ENCODE data around the gene NHLRC4. TPM values are rescaled to one million over a fixed set of nuclear protein-coding genes. Genes with fewer than 3 reads are reported as not detected.

Gene NHLRC4
- total and polyA plus RNA-seq, 2 of the 8 experiments (the other 6 are each of a cell fraction or from before 2014, with no cell fraction given): 0.60 to 0.76 TPM

GRCh38 chr16:528111-529011 lies 38.4 kb upstream of the NHLRC4 start:
- peak overlapping the region; percentile 19 to 76 (median 64); a peak in 6 of 7 replicates for H3K9ac ChIP-seq (replicated peaks in 1 of 4; ENCODE audit: extremely low read depth in 1 of 4, low read depth in 3 of 4, low read length in 3 of 4)
- no peak overlapping the region for H2BK15ac ChIP-seq (ENCODE audit: low read length)
- WGBS, 2 experiments (ENCODE audit: extremely low coverage in 1 of 2, insufficient coverage in 1 of 2, insufficient read length in 1 of 2, insufficient replicate concordance in 2 of 2, low coverage in 1 of 2, low lambda C conversion rate in 2 of 2, missing lambda C conversion rate in 1 of 2): 19% methylated on average over 40 of the region's 55 CpGs; no CpG with 5 or more reads in 1 of the 2 experiments
- H3K4me2 ChIP-seq (ENCODE audit: insufficient read depth in 1 of 2, low read depth in 2 of 2, low read length in 2 of 2): peak overlapping the region; percentile 76 to 92
- H2BK120ac ChIP-seq (replicated peaks; ENCODE audit: low read depth, low read length): no peak overlapping the region
- H3K79me2 ChIP-seq (ENCODE audit: control insufficient read depth in 1 of 2, insufficient read depth in 2 of 2, low read length in 2 of 2): peaks cover 6 to 50% of the 10 kb centered on the region in 2 experiments; a peak in 3 of 4 replicates
- H2AFZ ChIP-seq (ENCODE audit: low read length): no peak overlapping the region
- no peak overlapping the region for H2AK5ac ChIP-seq (ENCODE audit: low read depth, low read length)
- H4K20me1 ChIP-seq (replicated peaks in 1 of 2; ENCODE audit: control insufficient read depth in 1 of 2, insufficient read depth in 2 of 2, low read length in 2 of 2): peaks cover 13 to 36% of the 10 kb centered on the region in 2 experiments
- no peak overlapping the region for H3K4ac ChIP-seq (replicated peaks; ENCODE audit: insufficient read length, low read depth, low read length)
- no peak for FAIRE-seq
- no peak overlapping the region for H3K18ac ChIP-seq (ENCODE audit: extremely low read depth, low read length)
- no peaks in the 10 kb centered on the region for H3K27me3 ChIP-seq (replicated peaks in 1 of 4; ENCODE audit: control insufficient read depth in 3 of 4, extremely low read depth in 1 of 4, insufficient read depth in 3 of 4, low read length in 3 of 4)
- peaks cover 0 to 21% (median 12%) of the 10 kb centered on the region in 4 experiments; a peak in 5 of 7 replicates for H3K4me1 ChIP-seq (replicated peaks in 1 of 4; ENCODE audit: control insufficient read depth in 3 of 4, insufficient read depth in 4 of 4, low read length in 3 of 4)
- peak overlapping the region; percentile 85; the same call in 1 of the 2 replicates for H4K8ac ChIP-seq (ENCODE audit: extremely low read depth, insufficient read depth, low read length)
- peaks cover 12% of the 10 kb centered on the region for H3K79me1 ChIP-seq (ENCODE audit: low read depth, low read length)
- H4K91ac ChIP-seq (replicated peaks; ENCODE audit: insufficient read length, low read length): peak overlapping the region; percentile 42
- no peaks in the 10 kb centered on the region for H3K36me3 ChIP-seq (ENCODE audit: control insufficient read depth in 2 of 4, insufficient read depth in 4 of 4, low read length in 3 of 4)
- DNase-seq (ENCODE audit: low read depth in 1 of 2, low spot score in 2 of 2): no peak
- ChIA-PET POLR2A (ENCODE audit: partially characterized antibody) (interaction anchor here (0.9 to 1.7 kb wide), 9 partner anchors 10 to 128 kb away, joined by 3 to 8 read pairs (median 4); partner anchors contain the start of gene WFIKKN1), CTCF (ENCODE audit: partially characterized antibody) (interaction anchor here (0.6 to 1.6 kb wide), 3 partner anchors 8 to 166 kb away, joined by 3 to 7 read pairs (median 5); no protein-coding TSS in a partner anchor)
- H3K27ac ChIP-seq (ENCODE audit: low read depth, low read length): no peak overlapping the region
- no peak overlapping the region for H3K23ac ChIP-seq (ENCODE audit: insufficient read length)
- no peak overlapping the region for H2BK12ac ChIP-seq (ENCODE audit: low read depth, low read length)
- H3K14ac ChIP-seq (ENCODE audit: insufficient read length): no peak overlapping the region
- H3K23me2 ChIP-seq (ENCODE audit: low read depth, low read length): peaks cover 7% of the 10 kb centered on the region; the same call in 1 of the 2 replicates
- H2BK20ac ChIP-seq (ENCODE audit: low read length): no peak overlapping the region
- peak overlapping the region; percentile 79 to 91 (median 82) for H3K4me3 ChIP-seq (ENCODE audit: extremely low read depth in 1 of 4, insufficient read depth in 2 of 4, low read depth in 3 of 4, low read length in 4 of 4)
- H3K9me3 ChIP-seq (ENCODE audit: insufficient read depth in 2 of 2, low read depth in 1 of 2, low read length in 1 of 2): no peaks in the 10 kb centered on the region
- no peak overlapping the region for H3K56ac ChIP-seq (replicated peaks; ENCODE audit: insufficient read length, low read depth, low read length)
- peak overlapping the region; percentile 30; the same call in 1 of the 2 replicates for H2BK5ac ChIP-seq (ENCODE audit: low read depth, low read length)
- no peak overlapping the region for H4K5ac ChIP-seq (ENCODE audit: insufficient read length, low read depth, low read length)
- TF ChIP-seq CREB1 (IDR thresholded peaks at IDR 0.05) (no peak), BRCA1 (IDR thresholded peaks at IDR 0.05; ENCODE audit: low read depth, low read length) (no peak), HDAC2 (IDR thresholded peaks at IDR 0.05; ENCODE audit: borderline replicate concordance in 1 of 2, low read depth in 2 of 2, low read length in 2 of 2) (peak in 1 of 2 experiments; percentile 54; a peak in 1 of 4 replicates), GABPA (IDR thresholded peaks at IDR 0.05; ENCODE audit: borderline replicate concordance, insufficient read depth, low read length) (0 out of 2 replicates have a peak, but pooled peaks have one; percentile 6), SIN3A (conservative IDR thresholded peaks at IDR 0.05 in 1 of 2, IDR thresholded peaks at IDR 0.05 in 1 of 2; ENCODE audit: low read depth in 1 of 2, low read length in 2 of 2) (0 out of 4 replicates have a peak, but pooled peaks have one; percentile 16 to 20), TAF1 (IDR thresholded peaks at IDR 0.05; ENCODE audit: low read depth, low read length) (peak; percentile 9; the same call in 1 of the 2 replicates), TBP (IDR thresholded peaks at IDR 0.05; ENCODE audit: low read depth, low read length) (no peak), KDM4A (IDR thresholded peaks at IDR 0.05; ENCODE audit: low read depth, low read length, severe bottlenecking) (peak; percentile 35)
- TF ChIP-seq, protein P1, sequence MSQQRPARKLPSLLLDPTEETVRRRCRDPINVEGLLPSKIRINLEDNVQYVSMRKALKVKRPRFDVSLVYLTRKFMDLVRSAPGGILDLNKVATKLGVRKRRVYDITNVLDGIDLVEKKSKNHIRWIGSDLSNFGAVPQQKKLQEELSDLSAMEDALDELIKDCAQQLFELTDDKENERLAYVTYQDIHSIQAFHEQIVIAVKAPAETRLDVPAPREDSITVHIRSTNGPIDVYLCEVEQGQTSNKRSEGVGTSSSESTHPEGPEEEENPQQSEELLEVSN (IDR thresholded peaks at IDR 0.05): peak; percentile 98

Data from H1 (cell line).